Esophagus muscularis mucosa (tissue), 4 donors: ENCODE data around the gene MFSD11. TPM values are rescaled to one million over a fixed set of nuclear protein-coding genes. Genes with fewer than 3 reads are reported as not detected.

Experiments
- DNase-seq: peaks from one replicate; pipeline ENCODE4 v3.0.0-alpha.2; 2017; ENCODE audit errors: extremely low spot score
- H3K27ac ChIP-seq, 4 donors: fragments of 200-600 bp; sonication (generic); replicated peaks in 1 of 4; 1 replicate in 3 of 4; 2 replicates in 1 of 4; pipeline ENCODE4 v1.5.1; 2016 to 2019; ENCODE audit warnings: mild to moderate bottlenecking in 1 of 4
- H3K27me3 ChIP-seq, 4 donors: fragments of 200-600 bp; sonication (generic); one replicate each; pipeline versions ENCODE4 v1.5.1 to v1.6.0; 2016 to 2019
- H3K36me3 ChIP-seq, 4 donors: fragments of 200-600 bp; sonication (generic); one replicate each; pipeline ENCODE4 v1.5.1; 2016 to 2019
- H3K4me1 ChIP-seq, 4 donors: fragments of 200-600 bp; sonication (generic); one replicate each; pipeline ENCODE4 v1.5.1; 2016 to 2019
- H3K4me3 ChIP-seq, 4 donors: fragments of 200-600 bp; sonication (generic); 1 replicate in 2 of 4; 2 replicates in 2 of 4; pipeline ENCODE4 v1.5.1; 2016 to 2019; ENCODE audit warnings: mild to moderate bottlenecking in 4 of 4, moderate library complexity in 1 of 4
- H3K9me3 ChIP-seq, 4 donors: fragments of 200-600 bp; sonication (generic); 1 replicate in 3 of 4; 2 replicates in 1 of 4; pipeline ENCODE4 v1.5.1; 2016 to 2019
- EP300 ChIP-seq: sonication (generic); formaldehyde crosslinking; IDR thresholded peaks from one replicate; pipeline ENCODE4 v1.6.1; 2017; ENCODE audit warnings: antibody characterized with exemption
- POLR2A ChIP-seq: fragments of 450-650 bp; IDR thresholded peaks from one replicate; pipeline ENCODE4 v1.6.1; 2017; ENCODE audit warnings: antibody characterized with exemption, moderate library complexity, mild to moderate bottlenecking, low read depth
- POLR2AphosphoS5 ChIP-seq, 2 donors: sonication (generic); formaldehyde crosslinking; IDR thresholded peaks; one replicate each; pipeline ENCODE4 v1.6.1; 2017; ENCODE audit warnings: antibody characterized with exemption in 2 of 2
- WGBS: methylation state at CpG from one replicate; pipeline ENCODE4 v1.1.5; 2018; 5-methylcytosine and 5-hydroxymethylcytosine counted together
- intact Hi-C: fragments of 100-400 bp; cut with DNase I; formaldehyde crosslinking; loops from one replicate; pipeline ENCODE4 v1.15.1; 2023
- total RNA-seq, 4 donors: library from RNA; depleted of rRNA; stranded (reverse); fragments of >200 nt; gene quantifications; one replicate each; pipeline versions ENCODE4 v1.1.0 to v1.2.1, GENCODE V29; 2016
- TF ChIP-seq, protein P1 (sequence below), 3 experiments: fragments of 200-600 bp in 2 of 3; fragments of 450-650 bp in 1 of 3; sonication (generic) in 2 of 3; IDR thresholded peaks; one replicate each; pipeline ENCODE4 v1.5.1; 2017 to 2019; ENCODE audit warnings: antibody characterized with exemption in 3 of 3, mild to moderate bottlenecking in 2 of 3, moderate library complexity in 1 of 3

Gene MFSD11
- total RNA-seq, 4 donors from 2014 or later: 17.1 to 22.4 (median 18.8) TPM

DNA sequence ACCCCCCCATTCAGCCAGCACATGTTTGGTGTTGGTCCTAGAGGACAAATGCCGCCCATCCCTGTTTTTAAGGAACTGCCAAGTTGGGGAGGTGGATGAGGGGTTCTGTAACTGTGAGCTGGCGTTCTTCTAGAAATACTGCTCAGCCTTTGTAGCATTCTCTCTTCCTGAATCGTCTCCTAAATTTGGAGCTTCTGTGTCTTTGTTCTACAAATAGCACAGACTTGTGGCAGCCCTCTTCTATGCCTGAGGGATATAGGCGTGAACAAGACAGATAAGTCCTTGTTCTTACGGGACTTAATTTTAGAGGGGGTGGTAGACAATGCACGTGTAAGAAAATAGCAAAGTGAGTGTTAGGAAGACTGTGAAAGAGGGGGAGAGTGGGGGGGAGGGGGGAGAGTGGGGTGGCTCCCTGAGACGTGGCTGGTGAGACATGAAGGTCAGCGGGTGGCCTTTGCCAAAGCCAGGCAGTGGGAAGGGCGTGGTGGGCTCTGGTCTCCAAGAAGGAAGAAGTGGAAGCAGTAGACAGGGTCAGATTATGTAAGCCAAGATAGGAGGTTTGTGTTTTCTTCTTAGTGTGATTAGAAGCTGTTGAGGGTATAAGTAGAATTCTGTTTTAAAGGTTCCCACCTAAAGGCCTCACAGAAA is 9.9 kb downstream of the MFSD11 start:
- no peaks in the 10 kb centered on the region for H3K4me1 ChIP-seq
- no peaks in the 10 kb centered on the region for H3K27me3 ChIP-seq
- H3K27ac ChIP-seq: no peak overlapping the region
- no peak overlapping the region for H3K4me3 ChIP-seq
- no peaks in the 10 kb centered on the region for H3K9me3 ChIP-seq
- no peak for TF ChIP-seq EP300
- no peak for TF ChIP-seq POLR2AphosphoS5 (IDR thresholded peaks at IDR 0.05)
- TF ChIP-seq POLR2A: no peak
- TF ChIP-seq, protein P1, sequence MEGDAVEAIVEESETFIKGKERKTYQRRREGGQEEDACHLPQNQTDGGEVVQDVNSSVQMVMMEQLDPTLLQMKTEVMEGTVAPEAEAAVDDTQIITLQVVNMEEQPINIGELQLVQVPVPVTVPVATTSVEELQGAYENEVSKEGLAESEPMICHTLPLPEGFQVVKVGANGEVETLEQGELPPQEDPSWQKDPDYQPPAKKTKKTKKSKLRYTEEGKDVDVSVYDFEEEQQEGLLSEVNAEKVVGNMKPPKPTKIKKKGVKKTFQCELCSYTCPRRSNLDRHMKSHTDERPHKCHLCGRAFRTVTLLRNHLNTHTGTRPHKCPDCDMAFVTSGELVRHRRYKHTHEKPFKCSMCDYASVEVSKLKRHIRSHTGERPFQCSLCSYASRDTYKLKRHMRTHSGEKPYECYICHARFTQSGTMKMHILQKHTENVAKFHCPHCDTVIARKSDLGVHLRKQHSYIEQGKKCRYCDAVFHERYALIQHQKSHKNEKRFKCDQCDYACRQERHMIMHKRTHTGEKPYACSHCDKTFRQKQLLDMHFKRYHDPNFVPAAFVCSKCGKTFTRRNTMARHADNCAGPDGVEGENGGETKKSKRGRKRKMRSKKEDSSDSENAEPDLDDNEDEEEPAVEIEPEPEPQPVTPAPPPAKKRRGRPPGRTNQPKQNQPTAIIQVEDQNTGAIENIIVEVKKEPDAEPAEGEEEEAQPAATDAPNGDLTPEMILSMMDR (IDR thresholded peaks at IDR 0.05): no peak
- no peak for DNase-seq
- intact Hi-C loops: no loop called here
- 79% methylated on average over 9 of the region's 9 CpGs for WGBS
- peaks cover 19 to 78% (median 47%) of the 10 kb centered on the region in 4 donors for H3K36me3 ChIP-seq

DNA sequence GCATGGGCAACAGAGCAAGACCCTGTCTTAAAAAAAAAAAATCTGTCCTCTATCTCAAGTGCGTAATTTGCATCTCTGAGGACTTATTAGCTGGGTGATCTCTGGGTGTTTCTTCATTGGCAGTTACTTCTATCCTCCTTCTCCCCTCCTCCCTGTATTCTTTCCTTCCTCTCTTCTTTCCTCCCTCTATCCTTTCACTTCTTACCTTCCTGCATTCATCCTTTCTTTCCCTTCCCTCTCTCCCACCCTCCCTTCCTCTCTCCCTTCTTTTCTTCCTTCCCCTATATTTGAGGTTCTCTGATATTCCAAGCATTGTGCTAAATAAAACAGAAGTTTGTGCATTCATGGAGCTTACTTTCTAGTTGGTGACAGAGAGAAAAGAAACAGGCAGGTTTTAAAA is 10.7 kb downstream of the MFSD11 start:
- Histone ChIP-seq H3K27me3 (no peaks in the 10 kb centered on the region), H3K4me1 (no peaks in the 10 kb centered on the region), H3K36me3 (peaks cover 15 to 74% (median 48%) of the 10 kb centered on the region in 4 donors), H3K27ac (no peak overlapping the region), H3K4me3 (no peak overlapping the region), H3K9me3 (no peaks in the 10 kb centered on the region)
- intact Hi-C loops: no loop called here
- TF ChIP-seq POLR2AphosphoS5 (IDR thresholded peaks at IDR 0.05): no peak
- TF ChIP-seq EP300: no peak
- TF ChIP-seq, protein P1 (IDR thresholded peaks at IDR 0.05): no peak
- no peak for TF ChIP-seq POLR2A
- DNase-seq: no peak
- 100% methylated on average over 1 of the region's 1 CpG for WGBS

DNA sequence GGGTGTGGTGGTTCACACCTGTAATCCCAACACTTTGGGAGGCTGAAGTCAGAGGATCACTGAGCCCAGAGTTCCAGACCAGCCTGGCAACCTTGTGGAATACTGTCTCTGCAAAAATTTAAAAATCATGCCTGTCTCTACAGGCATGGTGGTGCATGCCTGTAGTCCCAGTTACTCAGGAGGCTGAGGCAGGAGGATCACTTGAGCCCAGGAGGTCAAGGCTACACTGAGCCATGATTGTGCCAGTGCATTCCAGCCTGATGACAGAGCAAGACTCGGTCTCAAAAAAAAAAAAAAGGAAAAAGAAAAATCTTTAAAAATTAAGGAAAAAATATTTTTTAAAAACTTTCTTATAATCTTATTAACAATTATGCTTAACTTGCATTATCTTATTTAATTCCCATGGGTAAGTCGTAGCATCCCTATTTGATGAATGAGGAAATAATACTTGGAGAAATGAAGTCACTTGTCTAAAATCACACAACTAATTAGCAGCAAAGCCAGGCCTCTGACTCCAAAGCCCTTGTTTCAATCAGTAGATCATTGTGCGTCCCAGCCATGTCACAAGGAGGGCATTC is 13.6 kb downstream of the MFSD11 start:
- H3K9me3 ChIP-seq: no peaks in the 10 kb centered on the region
- peaks cover 13 to 72% (median 47%) of the 10 kb centered on the region in 4 donors for H3K36me3 ChIP-seq
- intact Hi-C loops: no loop called here
- 92% methylated on average over 3 of the region's 3 CpGs for WGBS
- H3K27me3 ChIP-seq: no peaks in the 10 kb centered on the region
- H3K27ac ChIP-seq: no peak overlapping the region
- H3K4me3 ChIP-seq: no peak overlapping the region
- H3K4me1 ChIP-seq: no peaks in the 10 kb centered on the region
- no peak for DNase-seq
- no peak for TF ChIP-seq EP300
- TF ChIP-seq POLR2A: no peak
- TF ChIP-seq, protein P1 (IDR thresholded peaks at IDR 0.05): no peak
- TF ChIP-seq POLR2AphosphoS5 (IDR thresholded peaks at IDR 0.05): no peak

DNA sequence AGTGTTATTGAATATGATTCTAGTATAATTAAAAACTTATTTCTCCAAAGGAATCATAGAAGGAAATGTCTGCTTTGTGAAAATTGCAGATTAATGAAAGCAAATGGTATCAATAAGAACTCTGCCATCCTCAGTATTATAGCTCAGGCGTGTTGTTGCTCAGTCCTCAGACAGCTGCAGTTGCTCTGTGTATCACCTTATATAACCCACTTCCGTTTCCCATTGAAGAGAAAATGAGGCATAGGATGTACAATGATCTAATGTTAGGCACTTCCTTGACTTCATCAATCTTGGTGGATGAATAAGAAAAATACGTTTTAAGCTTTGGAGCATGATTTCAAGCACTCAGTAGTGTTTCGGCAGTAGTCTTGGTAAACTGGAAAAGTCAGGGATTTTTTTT is 14.1 kb downstream of the MFSD11 start:
- Histone ChIP-seq H3K4me1 (no peaks in the 10 kb centered on the region), H3K27me3 (no peaks in the 10 kb centered on the region), H3K4me3 (no peak overlapping the region), H3K27ac (no peak overlapping the region), H3K36me3 (peaks cover 8 to 72% (median 47%) of the 10 kb centered on the region in 4 donors), H3K9me3 (no peaks in the 10 kb centered on the region)
- intact Hi-C loops: no loop called here
- 74% methylated on average over 4 of the region's 4 CpGs for WGBS
- no peak for DNase-seq
- TF ChIP-seq EP300 (no peak), POLR2A (no peak), POLR2AphosphoS5 (IDR thresholded peaks at IDR 0.05) (no peak)
- TF ChIP-seq, protein P1 (IDR thresholded peaks at IDR 0.05): no peak
